WTC11 (cell line): ENCODE measurements around the gene CALN1. TPM values are rescaled to one million over a fixed set of nuclear protein-coding genes. Genes with fewer than 3 reads are reported as not detected.

Experiments used
- ATAC-seq: fragments of 200-7000 bp; cut with Tn5 transposase; 2 replicates; pipeline ENCODE4 v1.10.0; 2021; ENCODE audit warnings: mild to moderate bottlenecking, moderate library complexity
- CTCF ChIA-PET: fragments of 300-600 bp; sonication (Branson Sonifier 250); formaldehyde crosslinking; loops from one replicate; lab custom pipeline; 2021; ENCODE audit warnings: antibody characterized with exemption; lab: Charles Lee
- POLR2A ChIA-PET: fragments of 350-600 bp; sonication (Branson Sonifier 250); formaldehyde crosslinking; loops from one replicate; lab custom pipeline; 2021; ENCODE audit warnings: antibody characterized with exemption; lab: Charles Lee
- DNase-seq: peaks from one replicate; pipeline ENCODE4 v3.0.0; 2021; ENCODE audit warnings: low spot score
- H3K27ac Mint-ChIP-seq: 2 replicates; pipeline ENCODE4 v1.8.0; 2021; ENCODE audit warnings: mixed read lengths
- H3K27me3 Mint-ChIP-seq: 2 replicates; pipeline ENCODE4 v1.8.0; 2021; ENCODE audit warnings: low read depth, mild to moderate bottlenecking, moderate library complexity, mixed read lengths
- H3K36me3 Mint-ChIP-seq: 2 replicates; pipeline ENCODE4 v1.8.0; 2021; ENCODE audit warnings: mixed read lengths
- H3K4me1 Mint-ChIP-seq: 2 replicates; pipeline ENCODE4 v1.8.0; 2022; ENCODE audit warnings: mixed read lengths
- H3K4me3 Mint-ChIP-seq: 2 replicates; pipeline ENCODE4 v1.8.0; 2021; ENCODE audit warnings: mild to moderate bottlenecking, moderate library complexity, mixed read lengths
- H3K9me3 Mint-ChIP-seq: 2 replicates; pipeline ENCODE4 v1.8.0; 2021; ENCODE audit warnings: mixed read lengths
- FOXP1 ChIP-seq: sonication (generic); formaldehyde crosslinking; IDR thresholded peaks from 2 replicates; pipeline ENCODE4 v1.8.0; 2022; ENCODE audit warnings: missing genetic modification reagents, mild to moderate bottlenecking, moderate library complexity, borderline replicate concordance
- GABPB1 ChIP-seq: sonication (generic); formaldehyde crosslinking; IDR thresholded peaks from 2 replicates; pipeline ENCODE4 v1.8.1; 2023; ENCODE audit warnings: mild to moderate bottlenecking, missing genetic modification reagents
- RELA ChIP-seq: sonication (generic); formaldehyde crosslinking; IDR thresholded peaks from 2 replicates; pipeline ENCODE4 v1.8.1; 2022; ENCODE audit warnings: missing genetic modification reagents, mild to moderate bottlenecking, borderline replicate concordance
- ZNF396 ChIP-seq: fragments of 250-450 bp; sonication (Bioruptor Pico); IDR thresholded peaks from 2 replicates; pipeline ENCODE4 v1.8.0; 2021; ENCODE audit warnings: mild to moderate bottlenecking, moderate library complexity, borderline replicate concordance
- total RNA-seq: library from RNA; stranded (reverse); gene quantifications from 3 replicates; pipeline ENCODE4 v1.2.3, GENCODE V29; 2021
- TF ChIP-seq, protein P1 (sequence below): fragments of 250-450 bp; sonication (Bioruptor Pico); IDR thresholded peaks from 2 replicates; pipeline ENCODE4 v1.9.0; 2021; ENCODE audit warnings: mild to moderate bottlenecking, borderline replicate concordance
- TF ChIP-seq, protein P2 (sequence below): sonication (generic); formaldehyde crosslinking; IDR thresholded peaks from 2 replicates; pipeline ENCODE4 v1.8.1; 2023; ENCODE audit warnings: mild to moderate bottlenecking, missing genetic modification reagents
- TF ChIP-seq, protein P3 (sequence below): sonication (generic); formaldehyde crosslinking; IDR thresholded peaks from 2 replicates; pipeline ENCODE4 v1.8.1; 2022; ENCODE audit warnings: mild to moderate bottlenecking, moderate library complexity, missing genetic modification reagents
- TF ChIP-seq, protein P4 (sequence below): sonication (generic); formaldehyde crosslinking; IDR thresholded peaks from 2 replicates; pipeline ENCODE4 v1.8.1; 2023; ENCODE audit warnings: mild to moderate bottlenecking, missing genetic modification reagents, moderate library complexity
- TF ChIP-seq, protein P5 (sequence below): sonication (generic); formaldehyde crosslinking; IDR thresholded peaks from 2 replicates; pipeline ENCODE4 v1.8.1; 2023; ENCODE audit warnings: mild to moderate bottlenecking, missing genetic modification reagents

Gene CALN1
- total RNA-seq, 1 experiment from 2014 or later = 10.5 TPM

DNA sequence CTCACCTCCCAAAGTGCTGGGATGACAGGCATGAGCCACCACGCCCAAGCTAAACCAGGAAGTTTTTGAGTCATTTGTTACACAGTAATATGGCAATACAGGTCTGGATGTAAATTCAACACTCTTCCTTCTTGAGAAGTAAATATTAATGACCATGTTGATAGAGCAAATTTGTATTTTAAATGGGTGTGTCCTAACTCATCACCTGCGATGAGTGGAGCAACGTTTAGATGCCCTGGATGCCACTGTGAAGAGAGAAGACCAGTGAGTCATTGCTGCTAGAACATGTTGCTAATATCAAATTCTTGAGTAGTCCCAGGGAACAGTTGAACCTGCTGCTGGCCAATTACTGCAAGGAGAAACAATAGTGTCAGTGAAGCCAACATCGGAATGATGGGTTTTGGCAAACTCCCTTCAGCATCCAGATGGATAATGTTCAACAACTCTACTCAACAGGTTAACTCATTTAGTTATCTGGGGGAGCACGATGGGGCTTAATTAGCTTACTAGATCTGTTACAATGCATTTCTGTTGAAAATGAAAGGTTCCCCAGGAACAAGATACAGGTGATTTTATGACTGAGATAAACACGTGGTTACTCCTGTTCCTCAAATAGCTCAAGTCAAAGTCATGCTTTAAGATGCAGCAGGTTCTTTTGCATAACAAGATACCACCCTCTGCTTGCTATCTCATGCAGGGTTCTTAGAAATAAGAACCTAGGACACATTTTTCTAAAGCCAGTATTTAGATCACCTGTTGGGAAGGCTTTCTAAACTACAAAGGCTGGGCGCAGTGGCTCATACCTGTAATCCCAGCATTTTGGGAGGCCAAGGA is 146.8 kb downstream of the CALN1 start (continued):
- TF ChIP-seq, protein P1, sequence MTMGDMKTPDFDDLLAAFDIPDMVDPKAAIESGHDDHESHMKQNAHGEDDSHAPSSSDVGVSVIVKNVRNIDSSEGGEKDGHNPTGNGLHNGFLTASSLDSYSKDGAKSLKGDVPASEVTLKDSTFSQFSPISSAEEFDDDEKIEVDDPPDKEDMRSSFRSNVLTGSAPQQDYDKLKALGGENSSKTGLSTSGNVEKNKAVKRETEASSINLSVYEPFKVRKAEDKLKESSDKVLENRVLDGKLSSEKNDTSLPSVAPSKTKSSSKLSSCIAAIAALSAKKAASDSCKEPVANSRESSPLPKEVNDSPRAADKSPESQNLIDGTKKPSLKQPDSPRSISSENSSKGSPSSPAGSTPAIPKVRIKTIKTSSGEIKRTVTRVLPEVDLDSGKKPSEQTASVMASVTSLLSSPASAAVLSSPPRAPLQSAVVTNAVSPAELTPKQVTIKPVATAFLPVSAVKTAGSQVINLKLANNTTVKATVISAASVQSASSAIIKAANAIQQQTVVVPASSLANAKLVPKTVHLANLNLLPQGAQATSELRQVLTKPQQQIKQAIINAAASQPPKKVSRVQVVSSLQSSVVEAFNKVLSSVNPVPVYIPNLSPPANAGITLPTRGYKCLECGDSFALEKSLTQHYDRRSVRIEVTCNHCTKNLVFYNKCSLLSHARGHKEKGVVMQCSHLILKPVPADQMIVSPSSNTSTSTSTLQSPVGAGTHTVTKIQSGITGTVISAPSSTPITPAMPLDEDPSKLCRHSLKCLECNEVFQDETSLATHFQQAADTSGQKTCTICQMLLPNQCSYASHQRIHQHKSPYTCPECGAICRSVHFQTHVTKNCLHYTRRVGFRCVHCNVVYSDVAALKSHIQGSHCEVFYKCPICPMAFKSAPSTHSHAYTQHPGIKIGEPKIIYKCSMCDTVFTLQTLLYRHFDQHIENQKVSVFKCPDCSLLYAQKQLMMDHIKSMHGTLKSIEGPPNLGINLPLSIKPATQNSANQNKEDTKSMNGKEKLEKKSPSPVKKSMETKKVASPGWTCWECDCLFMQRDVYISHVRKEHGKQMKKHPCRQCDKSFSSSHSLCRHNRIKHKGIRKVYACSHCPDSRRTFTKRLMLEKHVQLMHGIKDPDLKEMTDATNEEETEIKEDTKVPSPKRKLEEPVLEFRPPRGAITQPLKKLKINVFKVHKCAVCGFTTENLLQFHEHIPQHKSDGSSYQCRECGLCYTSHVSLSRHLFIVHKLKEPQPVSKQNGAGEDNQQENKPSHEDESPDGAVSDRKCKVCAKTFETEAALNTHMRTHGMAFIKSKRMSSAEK = no peak
- TF ChIP-seq, all 79 proteins: peak for 1

DNA sequence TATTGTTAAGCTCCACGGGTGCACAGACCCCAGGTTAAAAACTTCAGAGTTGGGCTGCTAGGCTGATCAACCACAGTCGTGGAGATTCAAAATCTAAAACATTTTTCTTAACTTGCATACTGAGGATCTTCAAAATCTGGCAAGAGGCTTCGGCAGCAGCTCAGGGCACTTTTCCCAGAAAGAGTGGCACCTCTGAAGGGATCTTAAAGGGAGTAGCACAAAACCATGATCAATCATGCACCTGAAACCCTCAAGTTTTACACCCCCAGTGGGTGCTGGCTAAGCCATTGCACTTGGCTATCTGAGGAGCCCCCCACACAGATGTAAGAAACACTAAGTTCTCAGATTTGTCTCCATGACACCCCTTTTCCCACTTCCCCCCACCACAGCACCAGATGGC is 151.7 kb downstream of the CALN1 start:
- no peak overlapping the region for H3K4me3 Mint-ChIP-seq
- TF ChIP-seq, protein P2, sequence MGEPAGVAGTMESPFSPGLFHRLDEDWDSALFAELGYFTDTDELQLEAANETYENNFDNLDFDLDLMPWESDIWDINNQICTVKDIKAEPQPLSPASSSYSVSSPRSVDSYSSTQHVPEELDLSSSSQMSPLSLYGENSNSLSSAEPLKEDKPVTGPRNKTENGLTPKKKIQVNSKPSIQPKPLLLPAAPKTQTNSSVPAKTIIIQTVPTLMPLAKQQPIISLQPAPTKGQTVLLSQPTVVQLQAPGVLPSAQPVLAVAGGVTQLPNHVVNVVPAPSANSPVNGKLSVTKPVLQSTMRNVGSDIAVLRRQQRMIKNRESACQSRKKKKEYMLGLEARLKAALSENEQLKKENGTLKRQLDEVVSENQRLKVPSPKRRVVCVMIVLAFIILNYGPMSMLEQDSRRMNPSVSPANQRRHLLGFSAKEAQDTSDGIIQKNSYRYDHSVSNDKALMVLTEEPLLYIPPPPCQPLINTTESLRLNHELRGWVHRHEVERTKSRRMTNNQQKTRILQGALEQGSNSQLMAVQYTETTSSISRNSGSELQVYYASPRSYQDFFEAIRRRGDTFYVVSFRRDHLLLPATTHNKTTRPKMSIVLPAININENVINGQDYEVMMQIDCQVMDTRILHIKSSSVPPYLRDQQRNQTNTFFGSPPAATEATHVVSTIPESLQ (CRISPR knock-in tag) = no peak
- TF ChIP-seq FOXP1 (CRISPR knock-in tag) (no peak), GABPB1 (CRISPR knock-in tag) (no peak)
- TF ChIP-seq, all 79 proteins: peak for 0
- ChIA-PET POLR2A (no interaction called here), CTCF (no interaction called here)
- Mint-ChIP-seq H3K27ac (no peak overlapping the region), H3K36me3 (peaks cover 34% of the 10 kb centered on the region), H3K4me1 (peaks cover 24% of the 10 kb centered on the region), H3K27me3 (no peaks in the 10 kb centered on the region), H3K9me3 (peaks cover 22% of the 10 kb centered on the region)
- ATAC-seq = no peak
- DNase-seq = no peak

DNA sequence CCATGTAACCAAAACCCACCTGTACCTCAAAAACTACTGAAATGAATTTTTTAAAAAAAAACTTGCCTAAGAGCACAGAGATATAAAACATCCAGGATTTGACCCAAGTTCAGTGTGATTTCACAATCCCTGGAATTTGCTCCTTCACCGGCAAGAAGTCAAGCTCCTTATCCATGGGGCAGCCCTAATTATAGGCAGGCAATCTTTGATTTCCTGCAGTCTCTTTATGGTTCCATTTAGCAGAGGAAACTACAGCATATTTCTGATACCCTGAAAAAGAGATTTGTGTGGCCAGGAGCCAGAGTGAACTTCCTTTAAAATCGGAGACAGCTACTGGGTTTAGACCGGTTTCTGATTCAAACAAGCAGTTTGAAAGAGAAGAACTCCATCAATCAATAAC is 154.1 kb downstream of the CALN1 start:
- Mint-ChIP-seq H3K9me3 (peaks cover 22% of the 10 kb centered on the region), H3K27me3 (no peaks in the 10 kb centered on the region), H3K4me1 (peaks cover 11% of the 10 kb centered on the region), H3K4me3 (no peak overlapping the region), H3K36me3 (peaks cover 26% of the 10 kb centered on the region)
- CTCF ChIA-PET = no interaction called here
- ATAC-seq = no peak
- no peak for TF ChIP-seq RELA
- no peak for TF ChIP-seq ZNF396 (CRISPR knock-in tag)
- TF ChIP-seq, protein P3, sequence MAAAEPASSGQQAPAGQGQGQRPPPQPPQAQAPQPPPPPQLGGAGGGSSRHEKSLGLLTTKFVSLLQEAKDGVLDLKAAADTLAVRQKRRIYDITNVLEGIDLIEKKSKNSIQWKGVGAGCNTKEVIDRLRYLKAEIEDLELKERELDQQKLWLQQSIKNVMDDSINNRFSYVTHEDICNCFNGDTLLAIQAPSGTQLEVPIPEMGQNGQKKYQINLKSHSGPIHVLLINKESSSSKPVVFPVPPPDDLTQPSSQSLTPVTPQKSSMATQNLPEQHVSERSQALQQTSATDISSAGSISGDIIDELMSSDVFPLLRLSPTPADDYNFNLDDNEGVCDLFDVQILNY (CRISPR knock-in tag) = no peak
- TF ChIP-seq, protein P4, sequence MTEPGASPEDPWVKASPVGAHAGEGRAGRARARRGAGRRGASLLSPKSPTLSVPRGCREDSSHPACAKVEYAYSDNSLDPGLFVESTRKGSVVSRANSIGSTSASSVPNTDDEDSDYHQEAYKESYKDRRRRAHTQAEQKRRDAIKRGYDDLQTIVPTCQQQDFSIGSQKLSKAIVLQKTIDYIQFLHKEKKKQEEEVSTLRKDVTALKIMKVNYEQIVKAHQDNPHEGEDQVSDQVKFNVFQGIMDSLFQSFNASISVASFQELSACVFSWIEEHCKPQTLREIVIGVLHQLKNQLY (CRISPR knock-in tag) = no peak
- TF ChIP-seq, protein P5, sequence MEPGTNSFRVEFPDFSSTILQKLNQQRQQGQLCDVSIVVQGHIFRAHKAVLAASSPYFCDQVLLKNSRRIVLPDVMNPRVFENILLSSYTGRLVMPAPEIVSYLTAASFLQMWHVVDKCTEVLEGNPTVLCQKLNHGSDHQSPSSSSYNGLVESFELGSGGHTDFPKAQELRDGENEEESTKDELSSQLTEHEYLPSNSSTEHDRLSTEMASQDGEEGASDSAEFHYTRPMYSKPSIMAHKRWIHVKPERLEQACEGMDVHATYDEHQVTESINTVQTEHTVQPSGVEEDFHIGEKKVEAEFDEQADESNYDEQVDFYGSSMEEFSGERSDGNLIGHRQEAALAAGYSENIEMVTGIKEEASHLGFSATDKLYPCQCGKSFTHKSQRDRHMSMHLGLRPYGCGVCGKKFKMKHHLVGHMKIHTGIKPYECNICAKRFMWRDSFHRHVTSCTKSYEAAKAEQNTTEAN (CRISPR knock-in tag) = no peak
- TF ChIP-seq, all 79 proteins: peak for 0
- POLR2A ChIA-PET = interaction anchor here (0.6 kb wide), 1 partner anchor 10 kb away, joined by 3 read pairs; no protein-coding TSS in a partner anchor
- H3K27ac Mint-ChIP-seq = no peak overlapping the region
- DNase-seq = no peak
